Naive B cell (primary cell): ENCODE measurements around the gene DCDC2B. TPM values are rescaled to one million over a fixed set of nuclear protein-coding genes. Genes with fewer than 3 reads are reported as not detected.
A peak's percentile ranks its signal among the peaks of the same experiment; 100 is the strongest.

Source experiments
- ATAC-seq, 2 donors: fragments of 150-1000 bp; cut with Tn5 transposase; 2 replicates each; pipeline ENCODE4 v1.10.0; 2021; ENCODE audit warnings: low read depth in 2 of 2, mild to moderate bottlenecking in 2 of 2, moderate library complexity in 2 of 2
- DNase-seq: peaks from one replicate; pipeline ENCODE4 v3.0.0; 2022
- H3K27ac Mint-ChIP-seq, 6 donors: one replicate each; pipeline ENCODE4 v1.8.0; 2020 to 2022; ENCODE audit warnings: mild to moderate bottlenecking in 6 of 6, mixed read lengths in 6 of 6, moderate library complexity in 5 of 6, inconsistent platforms in 2 of 6
- H3K27me3 Mint-ChIP-seq, 3 donors: one replicate each; pipeline ENCODE4 v1.8.0; 2021 to 2022; ENCODE audit warnings: mixed read lengths in 3 of 3, mild to moderate bottlenecking in 1 of 3
- H3K36me3 Mint-ChIP-seq, 2 donors: one replicate each; pipeline ENCODE4 v1.8.0; 2020 to 2022; ENCODE audit warnings: mixed read lengths in 2 of 2, inconsistent platforms in 1 of 2, mild to moderate bottlenecking in 1 of 2
- H3K4me1 Mint-ChIP-seq, 3 donors: one replicate each; pipeline ENCODE4 v1.8.0; 2020 to 2022; ENCODE audit warnings: mixed read lengths in 3 of 3, inconsistent platforms in 1 of 3, mild to moderate bottlenecking in 1 of 3, moderate library complexity in 1 of 3
- H3K4me3 Mint-ChIP-seq, 8 donors: one replicate each; pipeline ENCODE4 v1.8.0; 2020 to 2022; ENCODE audit warnings: mild to moderate bottlenecking in 8 of 8, mixed read lengths in 8 of 8, moderate library complexity in 8 of 8, inconsistent platforms in 2 of 8
- H3K9me3 Mint-ChIP-seq, 7 donors: one replicate each; pipeline ENCODE4 v1.8.0; 2020 to 2022; ENCODE audit warnings: mixed read lengths in 7 of 7, mild to moderate bottlenecking in 5 of 7, inconsistent platforms in 2 of 7, moderate library complexity in 1 of 7
- polyA plus RNA-seq, 6 donors: library from polyadenylated mRNA; unstranded; fragments of 300-500 nt; fragmentation: Illumina TruSeq; gene quantifications; one replicate each; pipeline ENCODE4 v1.2.3, GENCODE V29; 2021; ENCODE audit warnings: low read depth in 6 of 6

Gene DCDC2B
- polyA plus RNA-seq, 6 donors from 2014 or later: 0.13 to 0.36 TPM; not detected in 4

GRCh38 chr1:32199043-32199716 is 9.7 kb upstream of the DCDC2B start:
- Mint-ChIP-seq H3K9me3 (no peaks in the 10 kb centered on the region), H3K4me3 (peak overlapping the region in 5 of 8 donors; percentile 47 to 96 (median 87))

GRCh38 chr1:32199717-32200072 is 9.2 kb upstream of the DCDC2B start:
- DNase-seq (no peak), ATAC-seq (no peak)
- Mint-ChIP-seq H3K36me3 (no peaks in the 10 kb centered on the region), H3K4me3 (peak overlapping the region in 7 of 8 donors; percentile 83 to 97 (median 90)), H3K4me1 (peaks cover 31 to 45% (median 45%) of the 10 kb centered on the region in 3 donors), H3K9me3 (no peaks in the 10 kb centered on the region), H3K27me3 (no peaks in the 10 kb centered on the region), H3K27ac (peak overlapping the region; percentile 88 to 98 (median 97))

More at GRCh38 chr1:32199043-32199716, 9.7 kb upstream of the DCDC2B start:
- H3K4me1 Mint-ChIP-seq: peaks cover 31 to 42% (median 41%) of the 10 kb centered on the region in 3 donors
- ATAC-seq (no peak), DNase-seq (no peak)
- peak overlapping the region in 2 of 6 donors; percentile 70 to 94 for H3K27ac Mint-ChIP-seq
- no peaks in the 10 kb centered on the region for H3K27me3 Mint-ChIP-seq
- peaks cover 2 to 3% of the 10 kb centered on the region in 2 donors for H3K36me3 Mint-ChIP-seq

- DNase-seq (peak; percentile 66), ATAC-seq (peak; percentile 42 to 51)
- Mint-ChIP-seq H3K4me1 (peaks cover 31 to 52% (median 49%) of the 10 kb centered on the region in 3 donors), H3K36me3 (no peaks in the 10 kb centered on the region), H3K27me3 (no peaks in the 10 kb centered on the region), H3K9me3 (no peaks in the 10 kb centered on the region), H3K27ac (peak within 1 kb of the TSS; percentile 88 to 98 (median 97)), H3K4me3 (peak within 1 kb of the TSS; percentile 83 to 97 (median 90))
These were observed 8.5 kb upstream of the DCDC2B start, which contains the start of gene CCDC28B for GRCh38 chr1:32200226-32201010. TSS of gene CCDC28B (plus strand) at chr1:32200595. CDS start at chr1:32201936, 1,341 bp downstream.

GRCh38 chr1:32201011-32201855 is 7.7 kb upstream of the DCDC2B start:
- ATAC-seq (peak; percentile 73 to 76), DNase-seq (peak; percentile 72)
- Mint-ChIP-seq H3K27me3 (no peaks in the 10 kb centered on the region), H3K27ac (peak overlapping the region; percentile 88 to 98 (median 96)), H3K9me3 (no peaks in the 10 kb centered on the region), H3K4me1 (peaks cover 36 to 57% (median 54%) of the 10 kb centered on the region in 3 donors), H3K4me3 (peak overlapping the region; percentile 83 to 97 (median 90)), H3K36me3 (no peaks in the 10 kb centered on the region)

GRCh38 chr1:32204943-32205361 is 3.9 kb upstream of the DCDC2B start:
- no peak for DNase-seq
- Mint-ChIP-seq H3K4me3 (peak overlapping the region in 7 of 8 donors; percentile 87 to 93 (median 90)), H3K27ac (peak overlapping the region in 4 of 6 donors; percentile 68 to 97 (median 94)), H3K27me3 (no peaks in the 10 kb centered on the region), H3K9me3 (no peaks in the 10 kb centered on the region), H3K36me3 (no peaks in the 10 kb centered on the region), H3K4me1 (peaks cover 48 to 83% (median 79%) of the 10 kb centered on the region in 3 donors)
- no peak for ATAC-seq

GRCh38 chr1:32205401-32206370 is 3.2 kb upstream of the DCDC2B start, which contains the start of gene IQCC:
TSS of gene IQCC (plus strand) at chr1:32205671. CDS start at chr1:32205682, 11 bp downstream.
- no peaks in the 10 kb centered on the region for H3K27me3 Mint-ChIP-seq
- H3K4me3 Mint-ChIP-seq: peak within 1 kb of the TSS; percentile 87 to 93 (median 90)
- ATAC-seq: peak; percentile 62 to 66
- H3K4me1 Mint-ChIP-seq: peaks cover 43 to 77% (median 71%) of the 10 kb centered on the region in 3 donors
- H3K9me3 Mint-ChIP-seq: no peaks in the 10 kb centered on the region
- peak; percentile 84 for DNase-seq
- H3K27ac Mint-ChIP-seq: peak within 1 kb of the TSS; percentile 83 to 97 (median 92)
- H3K36me3 Mint-ChIP-seq: no peaks in the 10 kb centered on the region

GRCh38 chr1:32208469-32208868 is 420 bp upstream of the DCDC2B start:
- peak overlapping the region in 7 of 8 donors; percentile 9 to 72 (median 20) for H3K4me3 Mint-ChIP-seq
- H3K9me3 Mint-ChIP-seq: no peaks in the 10 kb centered on the region
- DNase-seq (peak; percentile 39), ATAC-seq (peak; percentile 52 to 54)
- H3K4me1 Mint-ChIP-seq: peaks cover 28 to 61% (median 55%) of the 10 kb centered on the region in 3 donors
- H3K27ac Mint-ChIP-seq: peak overlapping the region; percentile 42 to 97 (median 72)
- H3K27me3 Mint-ChIP-seq: no peaks in the 10 kb centered on the region
- H3K36me3 Mint-ChIP-seq: no peaks in the 10 kb centered on the region

- DNase-seq: peak; percentile 38
- H3K9me3 Mint-ChIP-seq: no peaks in the 10 kb centered on the region
- H3K4me1 Mint-ChIP-seq: peaks cover 9 to 19% (median 14%) of the 10 kb centered on the region in 3 donors
- peak; percentile 76 to 90 for ATAC-seq
- peak overlapping the region in 1 of 6 donors; percentile 19 for H3K27ac Mint-ChIP-seq
- H3K4me3 Mint-ChIP-seq: no peak overlapping the region
- no peaks in the 10 kb centered on the region for H3K27me3 Mint-ChIP-seq
- H3K36me3 Mint-ChIP-seq: no peaks in the 10 kb centered on the region
These were observed 7.0 kb downstream of the DCDC2B start for GRCh38 chr1:32215629-32216480.

- peak overlapping the region in 1 of 8 donors; percentile 21 for H3K4me3 Mint-ChIP-seq
These were observed 7.7 kb downstream of the DCDC2B start for GRCh38 chr1:32216566-32216965.

GRCh38 chr1:32219022-32219421 is 10.1 kb downstream of the DCDC2B start:
- DNase-seq (no peak), ATAC-seq (no peak)
- H3K9me3 Mint-ChIP-seq: no peaks in the 10 kb centered on the region
- H3K27me3 Mint-ChIP-seq: no peaks in the 10 kb centered on the region
- peak overlapping the region in 3 of 6 donors; percentile 30 to 82 (median 49) for H3K27ac Mint-ChIP-seq
- H3K36me3 Mint-ChIP-seq: no peaks in the 10 kb centered on the region
- H3K4me3 Mint-ChIP-seq: peak overlapping the region in 1 of 8 donors; percentile 99
- H3K4me1 Mint-ChIP-seq: peaks cover 27 to 45% (median 45%) of the 10 kb centered on the region in 3 donors

More at GRCh38 chr1:32216566-32216965, 7.7 kb downstream of the DCDC2B start:
- no peak for ATAC-seq
- no peak for DNase-seq
- Mint-ChIP-seq H3K36me3 (no peaks in the 10 kb centered on the region), H3K4me1 (peaks cover 15 to 26% (median 21%) of the 10 kb centered on the region in 3 donors), H3K27ac (no peak overlapping the region), H3K27me3 (no peaks in the 10 kb centered on the region), H3K9me3 (no peaks in the 10 kb centered on the region)
